ENCODE results near the gene GDPD3. TPM values are rescaled to one million over a fixed set of nuclear protein-coding genes. Genes with fewer than 3 reads are reported as not detected.

Gene GDPD3
- total and polyA plus RNA-seq, 2 donors from 2014 or later = 3.6 to 17.7 TPM

DNA sequence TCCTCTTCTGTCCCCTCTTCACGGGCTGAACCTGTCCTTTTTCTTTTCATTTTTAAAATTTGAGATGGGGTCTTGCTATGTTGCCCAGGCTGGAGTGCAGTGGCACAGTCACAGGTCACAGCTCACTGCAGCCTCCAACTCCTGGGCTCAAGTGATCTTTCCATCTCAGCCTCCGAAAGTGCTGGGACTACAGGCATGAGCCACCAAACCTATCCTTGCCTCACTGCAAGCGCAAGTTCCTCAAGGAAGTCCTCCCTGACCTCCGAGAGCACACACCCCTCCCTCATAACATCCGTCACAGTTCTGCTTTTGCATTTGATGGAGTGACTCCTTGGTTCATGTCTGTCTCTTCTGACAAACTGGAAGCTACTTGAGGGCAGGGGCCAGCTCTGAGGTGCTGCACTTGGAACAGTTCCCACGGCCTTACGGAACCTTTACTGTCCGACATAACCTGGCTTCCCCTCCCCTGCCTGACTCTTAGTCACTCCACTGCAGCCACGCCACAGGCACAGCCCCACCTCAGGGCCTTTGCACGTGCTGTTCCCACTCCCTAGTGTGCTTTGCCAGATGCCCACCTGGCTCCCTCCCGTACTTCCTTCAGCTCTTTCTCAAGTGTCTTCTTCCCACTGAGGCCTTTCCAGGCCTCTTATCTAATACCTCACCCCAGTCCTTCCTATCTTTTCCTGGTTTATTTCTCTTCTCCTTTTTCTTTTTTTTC lies 26.0 kb downstream of the GDPD3 start:
- H3K27ac ChIP-seq (ENCODE audit: low read depth in 2 of 2, low read length in 2 of 2) = no peak overlapping the region
- H3K9ac ChIP-seq (ENCODE audit: low read length in 3 of 3) = no peak overlapping the region
- intact Hi-C loops (cut with DNase I) = no loop called here
- TF ChIP-seq CTCF (IDR thresholded peaks at IDR 0.05; ENCODE audit: borderline replicate concordance, extremely low read depth, insufficient read depth) = no peak
- FAIRE-seq = no peak
- no peak overlapping the region for H3K4me3 ChIP-seq (ENCODE audit: low read length in 3 of 3)
- peaks cover 0 to 6% (median 4%) of the 10 kb centered on the region in 3 donors for H3K4me1 ChIP-seq (ENCODE audit: control insufficient read depth in 2 of 3, insufficient read depth in 2 of 3, low read depth in 1 of 3, low read length in 3 of 3)
- H3K36me3 ChIP-seq (ENCODE audit: control insufficient read depth in 2 of 3, insufficient read depth in 3 of 3, low read length in 3 of 3) = peaks cover 0 to 21% (median 15%) of the 10 kb centered on the region in 3 donors
- no peaks in the 10 kb centered on the region for H3K27me3 ChIP-seq (ENCODE audit: control insufficient read depth, insufficient read depth, low read length)
- H3K9me3 ChIP-seq (ENCODE audit: control insufficient read depth in 2 of 3, insufficient read depth in 1 of 3, low read length in 3 of 3) = no peaks in the 10 kb centered on the region
- DNase-seq = no peak

DNA sequence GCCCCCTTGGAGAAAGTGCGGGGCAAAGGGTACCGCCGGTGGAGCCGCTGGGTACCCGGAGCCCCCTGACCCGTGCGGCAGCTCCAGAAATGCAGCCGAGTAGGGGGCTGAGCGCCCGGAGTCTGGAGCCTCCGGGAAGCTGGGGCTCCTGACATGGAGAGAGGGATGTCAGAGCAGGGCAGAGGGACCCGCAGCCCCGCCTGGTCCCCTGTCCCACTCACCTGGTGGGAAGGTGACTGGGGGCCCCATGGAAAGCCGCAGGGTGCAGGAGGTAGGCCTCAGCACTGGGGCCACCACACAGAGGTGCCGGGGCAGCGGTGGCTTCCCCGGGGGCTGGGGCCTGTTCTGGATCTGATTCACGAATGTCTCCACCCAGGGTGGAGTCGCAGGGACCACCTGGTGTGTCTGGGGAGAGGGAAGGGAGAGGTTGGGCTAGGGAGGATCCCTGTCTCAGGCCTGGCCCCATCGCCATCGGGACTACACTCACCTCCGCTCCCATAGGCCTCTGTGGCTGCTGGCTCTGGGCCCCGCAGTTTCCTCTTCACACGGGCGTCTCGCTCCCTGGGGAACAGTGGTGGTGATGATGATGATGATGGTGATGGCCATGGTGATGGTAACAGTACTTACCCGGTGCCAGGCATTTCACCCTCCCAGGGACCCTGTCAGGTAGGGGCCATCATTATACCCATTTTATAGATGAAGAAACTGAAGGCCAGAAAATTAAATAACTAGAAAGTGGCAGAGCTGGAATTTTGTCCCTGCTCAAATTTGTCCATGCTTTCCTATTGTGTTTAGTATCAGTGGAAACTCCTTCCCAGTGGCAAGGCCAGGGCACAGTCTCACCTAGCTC lies 26.8 kb downstream of the GDPD3 start:
- Histone ChIP-seq H3K27me3 (ENCODE audit: control insufficient read depth, insufficient read depth, low read length) (no peaks in the 10 kb centered on the region), H3K36me3 (ENCODE audit: control insufficient read depth in 2 of 3, insufficient read depth in 3 of 3, low read length in 3 of 3) (peaks cover 0 to 26% (median 19%) of the 10 kb centered on the region in 3 donors), H3K4me1 (ENCODE audit: control insufficient read depth in 2 of 3, insufficient read depth in 2 of 3, low read depth in 1 of 3, low read length in 3 of 3) (peaks cover 0 to 3% (median 0%) of the 10 kb centered on the region in 3 donors), H3K9me3 (ENCODE audit: control insufficient read depth in 2 of 3, insufficient read depth in 1 of 3, low read length in 3 of 3) (no peaks in the 10 kb centered on the region), H3K4me3 (ENCODE audit: low read length in 3 of 3) (no peak overlapping the region), H3K27ac (ENCODE audit: low read depth in 2 of 2, low read length in 2 of 2) (no peak overlapping the region), H3K9ac (ENCODE audit: low read length in 3 of 3) (no peak overlapping the region)
- TF ChIP-seq CTCF (IDR thresholded peaks at IDR 0.05; ENCODE audit: borderline replicate concordance, extremely low read depth, insufficient read depth) = no peak
- intact Hi-C loops (cut with DNase I) = no loop called here
- no peak for DNase-seq
- no peak for FAIRE-seq

GRCh38 chr16:30085820-30086219 lies 27.5 kb downstream of the GDPD3 start:
- no peak for DNase-seq
- Histone ChIP-seq H3K27ac (ENCODE audit: low read depth in 2 of 2, low read length in 2 of 2) (no peak overlapping the region), H3K9ac (ENCODE audit: low read length in 3 of 3) (no peak overlapping the region), H3K9me3 (ENCODE audit: control insufficient read depth in 2 of 3, insufficient read depth in 1 of 3, low read length in 3 of 3) (no peaks in the 10 kb centered on the region), H3K27me3 (ENCODE audit: control insufficient read depth, insufficient read depth, low read length) (no peaks in the 10 kb centered on the region), H3K36me3 (ENCODE audit: control insufficient read depth in 2 of 3, insufficient read depth in 3 of 3, low read length in 3 of 3) (peaks cover 0 to 31% (median 22%) of the 10 kb centered on the region in 3 donors), H3K4me3 (ENCODE audit: low read length in 3 of 3) (no peak overlapping the region), H3K4me1 (ENCODE audit: control insufficient read depth in 2 of 3, insufficient read depth in 2 of 3, low read depth in 1 of 3, low read length in 3 of 3) (peaks cover 0 to 5% (median 0%) of the 10 kb centered on the region in 3 donors)
- intact Hi-C loops (cut with DNase I) = no loop called here
- no peak for FAIRE-seq
- TF ChIP-seq CTCF (IDR thresholded peaks at IDR 0.05; ENCODE audit: borderline replicate concordance, extremely low read depth, insufficient read depth) = no peak

Measured in kidney (tissue), 14 donors.